C4-2B (cell line): ENCODE measurements around the gene PHKA2.

Experiments used
- ZFX ChIP-seq: fragments of 450-650 bp; IDR thresholded peaks from 2 replicates; pipeline ENCODE4 v1.6.1; 2017
- TF ChIP-seq, protein P1 (sequence below): fragments of 450-650 bp; conservative IDR thresholded peaks from 2 replicates; pipeline ENCODE4 v1.5.1; 2017; ENCODE audit warnings: mild to moderate bottlenecking

DNA sequence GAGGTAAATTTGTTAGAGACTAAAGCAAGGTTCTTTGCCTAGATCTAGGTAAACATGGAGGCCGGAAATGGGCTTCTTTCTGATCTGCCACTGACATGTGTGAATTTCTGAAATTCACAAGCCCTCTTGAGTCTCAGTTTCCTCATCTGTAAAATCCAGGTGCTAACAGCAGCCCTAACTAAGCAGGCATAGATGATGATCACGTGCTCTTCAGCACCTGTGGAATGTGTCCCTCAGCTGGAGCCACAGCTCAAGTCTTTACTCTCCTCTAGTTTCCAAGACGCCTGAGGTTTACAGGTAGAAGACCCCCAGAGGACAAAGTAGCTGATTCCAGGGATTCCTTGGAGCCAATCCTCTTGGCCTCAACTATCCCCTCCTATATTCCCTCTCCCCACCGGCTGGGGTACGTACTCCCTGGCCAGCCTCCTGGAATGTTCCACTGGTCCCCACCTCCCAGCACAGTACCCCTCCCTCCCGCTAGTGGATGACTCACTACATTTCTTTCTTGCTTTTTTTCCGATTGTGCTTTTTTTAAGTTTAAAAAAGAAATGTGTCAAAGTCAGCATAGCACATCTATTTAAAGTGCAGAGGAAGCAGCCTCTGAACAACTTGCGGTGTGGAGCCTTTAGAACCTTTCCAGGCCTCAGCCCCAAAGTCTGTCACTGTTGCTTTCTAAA, 98.4 kb downstream of the PHKA2 start:
- TF ChIP-seq, protein P1, sequence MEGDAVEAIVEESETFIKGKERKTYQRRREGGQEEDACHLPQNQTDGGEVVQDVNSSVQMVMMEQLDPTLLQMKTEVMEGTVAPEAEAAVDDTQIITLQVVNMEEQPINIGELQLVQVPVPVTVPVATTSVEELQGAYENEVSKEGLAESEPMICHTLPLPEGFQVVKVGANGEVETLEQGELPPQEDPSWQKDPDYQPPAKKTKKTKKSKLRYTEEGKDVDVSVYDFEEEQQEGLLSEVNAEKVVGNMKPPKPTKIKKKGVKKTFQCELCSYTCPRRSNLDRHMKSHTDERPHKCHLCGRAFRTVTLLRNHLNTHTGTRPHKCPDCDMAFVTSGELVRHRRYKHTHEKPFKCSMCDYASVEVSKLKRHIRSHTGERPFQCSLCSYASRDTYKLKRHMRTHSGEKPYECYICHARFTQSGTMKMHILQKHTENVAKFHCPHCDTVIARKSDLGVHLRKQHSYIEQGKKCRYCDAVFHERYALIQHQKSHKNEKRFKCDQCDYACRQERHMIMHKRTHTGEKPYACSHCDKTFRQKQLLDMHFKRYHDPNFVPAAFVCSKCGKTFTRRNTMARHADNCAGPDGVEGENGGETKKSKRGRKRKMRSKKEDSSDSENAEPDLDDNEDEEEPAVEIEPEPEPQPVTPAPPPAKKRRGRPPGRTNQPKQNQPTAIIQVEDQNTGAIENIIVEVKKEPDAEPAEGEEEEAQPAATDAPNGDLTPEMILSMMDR, result no peak
- no peak for TF ChIP-seq ZFX
